LNCAP (cell line): ENCODE results near the gene PTPRN2.

ENCODE experiments used
- TF ChIP-seq, protein P1 (sequence below): fragments of 450-650 bp; IDR thresholded peaks from 2 replicates; pipeline ENCODE4 v1.5.1; 2017; ENCODE audit warnings: mild to moderate bottlenecking

Gene PTPRN2

DNA sequence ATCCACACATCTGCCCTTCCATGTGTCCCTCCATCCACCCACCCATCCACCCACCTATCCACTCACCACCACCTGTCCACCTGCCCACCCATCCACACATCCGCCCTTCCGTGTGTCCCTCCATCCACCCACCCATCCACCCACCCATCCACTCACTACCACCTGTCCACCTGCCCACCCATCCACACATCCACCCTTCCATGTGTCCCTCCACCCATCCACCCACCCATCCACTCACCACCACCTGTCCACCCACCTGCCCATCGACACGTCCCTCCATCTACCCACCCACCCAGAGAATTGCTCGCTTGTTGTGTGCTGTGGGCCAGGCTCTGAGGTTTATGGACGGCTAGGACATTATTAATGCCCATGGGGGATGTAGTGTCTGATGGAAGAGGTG, 750.6 kb downstream of the PTPRN2 start:
- TF ChIP-seq, protein P1, sequence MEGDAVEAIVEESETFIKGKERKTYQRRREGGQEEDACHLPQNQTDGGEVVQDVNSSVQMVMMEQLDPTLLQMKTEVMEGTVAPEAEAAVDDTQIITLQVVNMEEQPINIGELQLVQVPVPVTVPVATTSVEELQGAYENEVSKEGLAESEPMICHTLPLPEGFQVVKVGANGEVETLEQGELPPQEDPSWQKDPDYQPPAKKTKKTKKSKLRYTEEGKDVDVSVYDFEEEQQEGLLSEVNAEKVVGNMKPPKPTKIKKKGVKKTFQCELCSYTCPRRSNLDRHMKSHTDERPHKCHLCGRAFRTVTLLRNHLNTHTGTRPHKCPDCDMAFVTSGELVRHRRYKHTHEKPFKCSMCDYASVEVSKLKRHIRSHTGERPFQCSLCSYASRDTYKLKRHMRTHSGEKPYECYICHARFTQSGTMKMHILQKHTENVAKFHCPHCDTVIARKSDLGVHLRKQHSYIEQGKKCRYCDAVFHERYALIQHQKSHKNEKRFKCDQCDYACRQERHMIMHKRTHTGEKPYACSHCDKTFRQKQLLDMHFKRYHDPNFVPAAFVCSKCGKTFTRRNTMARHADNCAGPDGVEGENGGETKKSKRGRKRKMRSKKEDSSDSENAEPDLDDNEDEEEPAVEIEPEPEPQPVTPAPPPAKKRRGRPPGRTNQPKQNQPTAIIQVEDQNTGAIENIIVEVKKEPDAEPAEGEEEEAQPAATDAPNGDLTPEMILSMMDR, result no peak

DNA sequence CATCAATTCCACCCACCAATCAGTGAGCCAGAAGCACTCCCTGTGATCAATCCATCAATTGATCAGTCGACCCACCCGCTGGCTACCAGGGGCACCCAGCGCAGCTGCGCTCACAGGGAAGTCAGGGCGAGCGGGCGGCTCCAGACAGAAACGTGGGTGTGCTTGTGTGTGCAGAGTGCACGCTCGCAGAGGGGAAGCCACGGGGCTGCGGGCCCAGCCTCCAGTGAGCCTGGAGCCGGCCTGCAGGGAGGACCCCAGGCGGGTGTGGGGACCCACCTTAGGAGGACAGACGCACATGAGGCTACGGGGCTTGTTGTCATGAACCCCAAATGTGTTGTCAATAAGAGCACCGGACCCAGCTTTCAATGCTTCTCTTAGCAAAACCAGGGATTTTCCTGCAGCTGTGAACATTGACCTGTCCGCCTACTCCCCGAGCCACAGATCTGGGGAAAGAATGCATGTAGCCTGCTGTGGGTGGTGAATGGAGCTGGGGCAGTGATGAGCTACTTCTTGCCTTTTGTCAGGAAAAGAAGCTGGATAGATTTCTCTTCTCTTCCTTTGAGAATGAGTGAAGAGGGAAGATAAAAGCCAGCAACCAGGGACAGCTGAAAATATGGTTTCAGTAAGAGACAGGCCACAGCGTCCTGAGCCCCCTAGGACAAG, 753.0 kb downstream of the PTPRN2 start:
- TF ChIP-seq, protein P1, result no peak

DNA sequence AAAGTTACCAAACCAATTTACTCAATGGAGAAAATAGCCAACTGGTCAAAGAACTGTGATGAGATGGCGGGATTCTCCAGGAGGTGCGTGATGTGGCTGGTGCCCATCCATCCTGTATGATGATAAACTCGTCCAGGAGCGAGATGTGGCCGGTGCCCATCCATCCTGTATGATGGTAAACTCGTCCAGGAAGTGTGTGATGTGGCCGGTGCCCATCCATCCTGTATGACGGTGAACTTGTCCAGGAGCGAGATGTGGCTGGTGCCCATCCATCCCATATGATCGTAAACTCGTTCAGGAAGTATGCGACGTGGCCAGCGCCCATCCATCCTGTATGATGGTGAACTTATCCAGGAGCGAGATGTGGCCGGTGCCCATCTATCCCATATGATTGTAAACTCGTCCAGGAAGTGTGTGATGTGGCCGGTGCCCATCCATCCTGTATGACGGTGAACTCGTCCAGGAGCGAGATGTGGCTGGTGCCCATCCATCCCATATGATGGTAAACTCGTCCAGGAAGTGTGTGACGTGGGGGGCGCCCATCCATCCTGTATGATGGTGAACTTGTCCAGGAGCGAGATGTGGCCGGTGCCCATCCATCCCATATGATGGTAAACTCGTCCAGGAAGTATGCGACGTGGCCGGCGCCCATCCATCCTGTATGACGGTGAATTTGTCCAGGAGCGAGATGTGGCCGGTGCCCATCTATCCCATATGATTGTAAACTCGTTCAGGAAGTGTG, 754.6 kb downstream of the PTPRN2 start:
- TF ChIP-seq, protein P1, result no peak

DNA sequence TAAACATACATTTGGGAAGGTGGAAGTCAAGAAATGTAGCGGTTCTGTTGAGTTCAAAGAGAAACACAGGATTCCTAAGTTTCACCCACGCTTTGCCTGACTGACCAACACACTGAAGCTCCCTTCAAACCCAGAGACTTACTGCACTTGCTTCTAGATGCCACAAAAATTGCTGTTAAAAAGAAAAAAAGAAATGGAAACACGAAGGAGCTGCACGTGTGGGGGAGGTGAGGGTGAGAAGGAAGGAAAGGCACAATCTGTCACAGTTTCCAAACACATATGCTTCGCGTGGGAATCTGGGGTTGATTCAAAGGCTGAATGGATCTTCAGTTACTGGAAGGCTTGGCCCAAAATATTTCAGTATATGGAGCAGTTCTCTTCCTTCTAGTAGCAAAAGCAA, 755.2 kb downstream of the PTPRN2 start:
- TF ChIP-seq, protein P1, result no peak

DNA sequence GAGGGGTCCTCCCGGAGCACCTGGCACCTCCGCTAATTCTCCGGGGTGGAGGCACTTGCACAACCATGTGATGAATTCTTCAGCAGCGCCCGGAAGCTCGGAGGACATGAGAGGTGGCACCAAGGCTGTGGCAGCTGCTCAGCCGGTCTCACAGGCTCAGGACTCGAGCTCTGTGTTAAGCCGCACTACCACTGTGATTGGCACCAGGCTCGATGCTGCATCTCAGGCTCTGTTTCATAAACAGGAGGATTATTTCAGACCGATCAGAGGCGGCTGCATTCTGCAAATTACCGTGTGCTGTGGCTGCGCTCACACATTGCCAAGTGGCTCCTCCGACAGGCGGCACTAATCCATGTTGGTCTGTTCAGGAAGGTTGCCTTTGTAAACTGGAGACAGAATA, 755.6 kb downstream of the PTPRN2 start:
- TF ChIP-seq, protein P1, result no peak

DNA sequence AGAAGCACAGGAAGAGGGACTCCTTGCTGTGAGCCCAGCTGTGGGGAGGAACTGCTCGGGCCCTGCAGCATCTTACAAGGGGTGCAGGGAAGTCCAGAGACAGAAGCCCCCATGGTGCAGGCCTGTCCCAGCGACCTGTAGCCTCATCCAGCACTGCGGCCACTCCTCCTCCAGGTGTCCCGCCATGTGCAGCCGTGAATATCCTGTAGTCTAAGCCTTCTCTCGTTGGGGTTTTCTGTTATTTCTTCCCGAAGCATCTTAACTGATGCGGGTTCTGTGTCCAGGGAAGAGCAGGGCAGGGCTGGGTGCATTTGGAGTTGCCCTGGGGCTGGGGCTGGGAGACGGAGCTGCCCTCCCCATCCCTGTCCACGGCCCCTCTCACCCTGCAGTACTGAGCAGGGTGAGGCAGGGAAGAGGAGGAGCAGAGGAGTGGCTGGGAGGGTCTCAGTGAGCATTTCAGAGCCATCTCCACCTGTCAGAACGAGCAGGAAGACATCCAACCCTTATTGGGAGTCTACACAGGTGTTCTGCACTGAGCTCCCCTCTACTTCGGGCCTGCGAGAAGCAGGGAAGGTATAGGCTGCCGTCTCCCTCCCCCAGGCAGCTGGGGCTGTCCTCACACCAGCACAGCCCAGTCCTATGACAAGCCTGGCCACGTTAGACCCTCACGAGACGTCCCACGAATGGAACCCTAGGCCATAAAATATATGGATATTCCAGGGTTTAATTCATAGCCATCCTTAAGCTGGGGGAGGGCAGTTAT, 756.3 kb downstream of the PTPRN2 start:
- TF ChIP-seq, protein P1, result no peak

DNA sequence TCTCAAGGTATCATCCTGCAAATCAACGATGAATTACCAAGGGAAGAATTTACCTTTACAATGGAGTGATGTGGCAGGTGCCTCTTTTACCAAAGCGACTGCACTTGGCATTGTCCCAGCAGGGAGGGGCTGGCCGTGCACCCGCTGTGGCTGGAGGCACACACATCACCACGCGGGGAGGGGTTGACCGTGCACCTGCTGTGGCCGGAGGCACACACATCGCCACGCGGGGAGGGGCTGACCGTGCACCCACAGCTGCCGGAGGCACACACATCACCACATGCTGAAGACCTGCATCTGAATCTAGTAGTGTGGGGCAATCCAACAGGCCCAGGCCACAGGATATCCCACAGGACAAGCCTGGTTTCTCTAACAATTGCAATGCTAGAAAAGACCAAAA, 757.3 kb downstream of the PTPRN2 start:
- TF ChIP-seq, protein P1, result no peak
